GM12872 (cell line): ENCODE results near the gene ACVR1.

Experiments used
- CTCF ChIP-seq: IDR thresholded peaks from 3 replicates; pipeline ENCODE4 v1.5.1; 2011; ENCODE audit warnings: low read depth, mild to moderate bottlenecking, low read length, moderate library complexity; ENCODE audit not compliant: insufficient read depth

The ACVR1 gene

DNA sequence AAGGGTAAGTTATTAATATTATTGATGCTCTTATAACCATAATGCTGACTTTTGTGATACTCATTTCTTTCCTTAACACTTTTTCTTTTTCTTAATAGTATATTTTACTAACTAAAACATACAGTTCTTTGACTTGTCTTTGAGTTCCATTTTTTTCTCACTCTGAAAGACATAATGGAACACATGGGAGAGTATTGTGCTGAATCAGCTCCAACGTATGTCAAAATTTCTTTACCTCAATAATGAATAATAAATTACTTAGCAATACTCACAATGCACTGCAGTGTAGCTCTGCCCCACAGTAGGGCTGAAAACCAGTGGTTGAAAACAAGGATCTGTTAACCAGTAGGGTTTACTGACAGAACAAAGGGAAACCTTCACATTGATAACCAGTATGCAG, 40.7 kb downstream of the ACVR1 start:
- no peak for TF ChIP-seq CTCF

DNA sequence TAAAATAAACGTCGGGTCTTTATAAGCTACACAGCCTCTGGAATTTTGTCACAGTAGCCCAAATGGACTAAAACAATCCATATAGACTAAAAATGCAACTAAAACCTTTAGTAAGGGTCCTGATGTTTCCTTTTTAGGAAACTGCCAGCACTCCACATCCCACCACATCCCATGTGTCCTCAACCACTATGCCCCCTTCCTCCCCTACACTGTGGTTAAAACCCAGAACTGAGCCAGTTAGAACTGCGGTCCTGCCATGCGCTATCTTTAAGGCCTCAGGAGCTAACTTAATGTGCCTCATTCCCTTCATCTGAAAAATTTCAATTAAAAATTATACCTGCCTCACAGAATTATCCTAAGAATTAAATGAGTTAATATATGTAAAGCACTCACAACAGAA, 41.1 kb downstream of the ACVR1 start:
- no peak for TF ChIP-seq CTCF

GRCh38 chr2:157833721-157834120, 42.4 kb downstream of the ACVR1 start:
- TF ChIP-seq CTCF, result no peak

- no peak for TF ChIP-seq CTCF
Measured at GRCh38 chr2:157831573-157832315, 44.4 kb downstream of the ACVR1 start.

DNA sequence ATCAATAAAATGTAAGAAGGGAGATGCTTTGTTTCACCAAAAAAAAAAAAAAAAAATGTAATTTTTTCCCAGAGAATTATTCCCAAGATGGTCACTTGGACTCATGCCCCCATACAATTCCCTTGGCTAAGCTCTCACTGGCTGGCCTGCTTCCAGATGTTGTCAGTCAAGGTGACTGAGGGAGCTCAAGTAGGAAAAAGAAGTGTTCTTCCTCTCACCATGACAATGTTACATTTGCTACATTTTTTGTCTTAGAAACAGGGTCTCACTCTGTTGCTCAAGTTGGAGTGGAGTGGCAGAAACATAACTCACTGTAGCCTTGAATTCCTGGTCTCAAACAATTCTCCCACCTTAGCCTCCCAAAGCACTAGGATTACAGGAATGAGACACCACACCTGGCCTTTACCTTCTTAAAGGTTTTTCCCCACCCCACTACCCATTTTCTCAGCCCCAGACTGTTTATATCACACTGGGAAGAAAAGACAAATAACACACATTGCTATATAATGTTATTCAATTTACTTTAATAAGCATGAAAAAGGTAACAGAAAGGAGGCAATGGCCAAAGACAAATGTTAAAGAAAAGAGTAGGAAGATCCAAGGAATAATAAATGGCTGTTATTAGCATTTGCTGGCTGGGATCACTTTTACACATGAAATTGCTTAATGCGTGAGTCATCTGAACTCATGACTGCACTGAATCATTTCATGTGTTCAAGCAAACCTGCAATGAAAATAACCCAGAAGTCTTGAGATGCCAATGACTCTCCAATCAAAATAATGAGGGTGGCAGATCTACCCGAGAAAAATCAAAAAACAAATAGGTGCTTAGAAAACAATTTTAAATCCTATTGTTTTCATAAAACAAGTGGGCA, 45.2 kb downstream of the ACVR1 start:
- TF ChIP-seq CTCF, result no peak

DNA sequence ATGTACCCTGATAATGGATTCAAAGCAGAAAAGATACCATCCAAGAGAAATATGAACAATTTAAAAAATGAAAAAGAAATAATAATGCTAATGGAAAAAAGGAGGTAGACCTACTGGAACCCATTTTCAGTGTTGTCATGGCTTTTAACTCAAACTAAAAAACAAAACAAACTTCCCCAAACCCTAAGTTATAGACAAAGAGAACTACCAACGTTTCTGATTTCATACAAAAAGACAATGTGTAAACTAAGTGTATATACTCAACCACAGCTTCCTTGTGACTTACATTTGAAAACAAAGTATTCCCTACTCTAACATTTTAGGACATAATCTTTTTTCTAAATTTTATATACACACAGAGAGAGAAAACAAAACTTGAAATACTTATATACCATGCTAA, 45.9 kb downstream of the ACVR1 start:
- TF ChIP-seq CTCF, result no peak

DNA sequence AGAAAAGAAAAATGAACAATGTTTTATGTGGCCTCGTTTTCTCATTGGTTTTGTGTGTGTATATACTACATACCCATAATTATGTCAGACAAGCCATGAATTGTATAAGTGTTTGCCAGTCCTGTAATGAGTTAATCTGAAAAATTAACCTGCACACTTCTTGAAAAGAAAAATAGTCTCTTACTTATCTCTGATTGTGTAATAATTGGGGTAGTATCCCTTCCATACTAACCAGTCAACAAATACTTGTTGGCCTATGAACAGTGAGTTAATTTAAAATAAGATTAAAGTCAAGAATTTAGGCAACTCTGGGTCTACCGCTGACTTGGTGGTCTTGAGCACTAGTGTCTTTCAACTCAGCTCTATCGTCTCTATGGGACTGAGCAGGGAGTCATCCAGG, 48.8 kb downstream of the ACVR1 start:
- TF ChIP-seq CTCF, result no peak
